GM12874 (cell line): ENCODE measurements around the gene MSRB2.

Experiments used
- CTCF ChIP-seq: IDR thresholded peaks from 2 replicates; pipeline ENCODE4 v1.5.1; 2011; ENCODE audit warnings: low read depth, mild to moderate bottlenecking, control low read depth, low read length, moderate library complexity; ENCODE audit not compliant: insufficient read depth

MSRB2 gene

GRCh38 chr10:23151071-23151470, 55.7 kb downstream of the MSRB2 start:
- no peak for TF ChIP-seq CTCF

- no peak for TF ChIP-seq CTCF
These were observed 59.8 kb downstream of the MSRB2 start for GRCh38 chr10:23155169-23155568.

GRCh38 chr10:23156447-23157150, 61.2 kb downstream of the MSRB2 start:
- no peak for TF ChIP-seq CTCF

- TF ChIP-seq CTCF = no peak
These were observed 61.9 kb downstream of the MSRB2 start for GRCh38 chr10:23157239-23157681.

GRCh38 chr10:23157691-23158369, 62.5 kb downstream of the MSRB2 start:
- peak; percentile 49; the same call in 1 of the 2 replicates for TF ChIP-seq CTCF

- peak; percentile 83 for TF ChIP-seq CTCF
These were observed 63.0 kb downstream of the MSRB2 start for GRCh38 chr10:23158370-23158769.

GRCh38 chr10:23171232-23171876, 76.0 kb downstream of the MSRB2 start:
- no peak for TF ChIP-seq CTCF
